ENCODE measurements around the gene RAPSN. TPM values are rescaled to one million over a fixed set of nuclear protein-coding genes. Genes with fewer than 3 reads are reported as not detected.

The RAPSN gene
- total RNA-seq, 4 donors from 2014 or later: 0.42 to 1.4 (median 0.70) TPM

DNA sequence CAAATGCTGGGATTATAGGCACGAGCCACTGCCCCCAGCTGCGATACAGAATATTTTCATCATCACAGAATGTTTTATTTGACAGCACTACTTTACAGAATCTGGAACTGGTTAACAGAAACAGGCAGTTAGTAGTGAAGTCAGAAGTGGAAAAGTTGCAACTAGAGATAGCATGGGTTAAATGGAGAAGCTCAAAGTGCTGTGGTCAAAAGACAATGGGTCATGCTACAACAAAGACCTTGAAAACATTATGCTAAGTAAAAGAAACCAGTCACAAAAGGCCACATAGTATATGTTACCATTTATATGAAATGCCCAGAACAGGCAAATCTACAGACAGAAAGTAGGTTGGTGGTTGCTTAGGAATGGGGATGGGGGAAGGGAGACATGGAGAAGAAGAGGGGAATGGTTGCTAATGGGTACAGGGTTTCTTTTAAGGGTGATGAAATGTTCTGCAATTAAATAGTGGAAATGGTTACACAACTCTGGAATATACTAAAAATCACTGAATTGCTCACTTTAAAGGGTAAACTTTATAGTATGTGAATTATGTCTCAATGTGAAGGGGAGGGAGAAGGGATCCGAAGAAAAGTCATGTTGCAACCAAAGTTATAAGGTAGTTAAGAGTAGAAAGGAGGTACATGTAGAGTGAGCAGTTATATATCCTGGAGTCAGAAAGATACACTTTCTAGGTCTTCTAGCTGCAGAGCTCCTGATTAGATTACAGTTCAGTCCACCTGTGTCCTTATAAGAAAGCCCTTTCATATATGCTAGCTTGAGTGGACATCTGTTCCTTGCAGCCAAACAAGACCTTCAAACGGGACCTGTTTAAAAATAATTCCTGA is 46.3 kb upstream of the RAPSN start:
- TF ChIP-seq POLR2A (IDR thresholded peaks at IDR 0.05; ENCODE audit: low read depth) (no peak), EP300 (IDR thresholded peaks at IDR 0.05) (no peak), POLR2AphosphoS5 (IDR thresholded peaks at IDR 0.05) (no peak)
- TF ChIP-seq, protein P1, sequence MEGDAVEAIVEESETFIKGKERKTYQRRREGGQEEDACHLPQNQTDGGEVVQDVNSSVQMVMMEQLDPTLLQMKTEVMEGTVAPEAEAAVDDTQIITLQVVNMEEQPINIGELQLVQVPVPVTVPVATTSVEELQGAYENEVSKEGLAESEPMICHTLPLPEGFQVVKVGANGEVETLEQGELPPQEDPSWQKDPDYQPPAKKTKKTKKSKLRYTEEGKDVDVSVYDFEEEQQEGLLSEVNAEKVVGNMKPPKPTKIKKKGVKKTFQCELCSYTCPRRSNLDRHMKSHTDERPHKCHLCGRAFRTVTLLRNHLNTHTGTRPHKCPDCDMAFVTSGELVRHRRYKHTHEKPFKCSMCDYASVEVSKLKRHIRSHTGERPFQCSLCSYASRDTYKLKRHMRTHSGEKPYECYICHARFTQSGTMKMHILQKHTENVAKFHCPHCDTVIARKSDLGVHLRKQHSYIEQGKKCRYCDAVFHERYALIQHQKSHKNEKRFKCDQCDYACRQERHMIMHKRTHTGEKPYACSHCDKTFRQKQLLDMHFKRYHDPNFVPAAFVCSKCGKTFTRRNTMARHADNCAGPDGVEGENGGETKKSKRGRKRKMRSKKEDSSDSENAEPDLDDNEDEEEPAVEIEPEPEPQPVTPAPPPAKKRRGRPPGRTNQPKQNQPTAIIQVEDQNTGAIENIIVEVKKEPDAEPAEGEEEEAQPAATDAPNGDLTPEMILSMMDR (IDR thresholded peaks at IDR 0.05): no peak
- Histone ChIP-seq H3K27me3 (no peaks in the 10 kb centered on the region), H3K4me3 (no peak overlapping the region), H3K36me3 (peaks cover 0 to 18% (median 7%) of the 10 kb centered on the region in 4 donors), H3K4me1 (peaks cover 33 to 77% (median 61%) of the 10 kb centered on the region in 4 donors), H3K9me3 (no peaks in the 10 kb centered on the region), H3K27ac (replicated peaks in 1 of 4) (no peak overlapping the region)
- intact Hi-C loops (cut with DNase I): no loop called here
- no peak for DNase-seq (ENCODE audit: extremely low spot score)
- 67% methylated on average over 4 of the region's 4 CpGs for WGBS

DNA sequence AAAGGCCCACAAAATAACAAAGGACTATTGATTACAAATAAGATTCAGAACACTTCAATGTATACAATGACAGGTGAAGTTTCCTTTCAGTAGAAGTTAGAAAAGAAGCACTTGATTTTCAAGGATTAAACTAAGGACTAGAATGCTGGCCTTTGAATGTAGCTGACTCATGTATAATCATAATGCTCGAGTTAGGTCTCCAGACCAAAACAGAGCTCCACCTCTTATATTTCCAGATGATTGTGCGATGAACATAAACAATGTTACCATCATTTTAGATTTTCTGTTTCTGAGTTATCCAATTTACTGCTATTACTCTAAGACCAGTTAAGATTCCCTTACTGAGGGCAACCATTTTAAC is 40.4 kb upstream of the RAPSN start:
- no peak for DNase-seq (ENCODE audit: extremely low spot score)
- intact Hi-C loops (cut with DNase I): no loop called here
- TF ChIP-seq POLR2A (IDR thresholded peaks at IDR 0.05; ENCODE audit: low read depth): no peak
- TF ChIP-seq, protein P1 (IDR thresholded peaks at IDR 0.05): no peak
- no peak for TF ChIP-seq POLR2AphosphoS5 (IDR thresholded peaks at IDR 0.05)
- TF ChIP-seq EP300 (IDR thresholded peaks at IDR 0.05): no peak
- Histone ChIP-seq H3K4me3 (no peak overlapping the region), H3K27ac (replicated peaks in 1 of 4) (peak overlapping the region in 1 of 4 donors; percentile 3), H3K4me1 (peaks cover 14 to 43% (median 25%) of the 10 kb centered on the region in 4 donors), H3K9me3 (no peaks in the 10 kb centered on the region), H3K36me3 (peaks cover 23 to 50% (median 37%) of the 10 kb centered on the region in 4 donors), H3K27me3 (no peaks in the 10 kb centered on the region)
- WGBS: 75% methylated on average over 2 of the region's 2 CpGs

DNA sequence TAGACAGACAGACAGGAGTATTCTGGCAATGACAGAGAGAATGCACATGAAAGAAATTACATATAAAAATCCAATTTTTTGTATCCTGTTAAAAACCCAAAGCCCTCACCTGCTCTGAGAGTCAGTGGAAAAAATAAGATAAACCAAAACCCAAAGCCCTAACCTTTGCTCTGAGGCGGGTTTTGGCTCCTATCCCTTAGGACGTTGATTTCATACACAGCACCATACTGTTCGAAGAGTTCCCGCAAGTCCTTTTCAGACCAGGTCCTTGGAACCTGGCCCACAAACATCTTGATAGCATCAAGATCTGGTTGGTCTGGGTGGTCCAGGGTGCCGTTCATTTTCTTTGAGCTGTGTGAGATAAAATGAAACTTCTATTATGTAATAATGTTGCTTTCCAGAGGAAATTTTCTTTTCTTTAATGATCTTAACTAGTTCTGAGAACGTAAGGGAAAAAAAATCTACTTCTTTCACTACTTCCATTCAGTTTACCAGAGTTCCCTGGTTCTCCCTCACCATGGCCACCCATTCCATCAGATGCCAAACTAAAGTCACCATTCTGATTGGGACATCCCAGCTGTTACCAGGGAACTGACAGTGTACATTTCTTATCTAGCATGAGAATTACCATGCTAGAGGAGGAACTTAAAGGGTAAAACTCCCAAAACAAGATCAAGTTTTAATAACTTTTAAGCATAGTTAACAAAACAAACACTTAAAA is 39.9 kb upstream of the RAPSN start:
- H3K4me3 ChIP-seq: no peak overlapping the region
- TF ChIP-seq EP300 (IDR thresholded peaks at IDR 0.05) (no peak), POLR2A (IDR thresholded peaks at IDR 0.05; ENCODE audit: low read depth) (no peak), POLR2AphosphoS5 (IDR thresholded peaks at IDR 0.05) (no peak)
- TF ChIP-seq, protein P1 (IDR thresholded peaks at IDR 0.05): no peak
- peaks cover 28 to 51% (median 40%) of the 10 kb centered on the region in 4 donors for H3K36me3 ChIP-seq
- H3K27me3 ChIP-seq: no peaks in the 10 kb centered on the region
- no peaks in the 10 kb centered on the region for H3K9me3 ChIP-seq
- no peak for DNase-seq (ENCODE audit: extremely low spot score)
- 71% methylated on average over 6 of the region's 6 CpGs for WGBS
- H3K4me1 ChIP-seq: peaks cover 14 to 37% (median 22%) of the 10 kb centered on the region in 4 donors
- H3K27ac ChIP-seq (replicated peaks in 1 of 4): peak overlapping the region in 1 of 4 donors; percentile 3
- intact Hi-C loops (cut with DNase I): no loop called here

DNA sequence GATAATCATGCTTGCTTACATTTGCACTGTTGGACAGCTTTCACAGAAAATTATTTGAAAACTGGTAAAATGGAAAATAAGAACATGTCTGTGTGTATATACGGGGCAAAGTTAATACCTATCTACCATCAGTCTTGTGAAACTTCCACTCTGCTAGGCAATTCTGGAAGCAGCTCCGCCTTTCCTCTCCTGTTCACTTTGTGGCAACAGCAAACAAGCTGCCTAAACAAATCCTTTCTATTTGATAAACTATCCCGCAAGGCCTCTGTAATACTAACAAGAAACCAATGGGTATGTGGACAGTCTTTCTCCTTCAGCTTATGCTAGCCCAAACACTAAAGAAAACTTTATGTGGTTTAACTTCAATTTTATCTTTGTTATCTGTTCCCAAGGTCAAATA is 39.2 kb upstream of the RAPSN start:
- no peak for DNase-seq (ENCODE audit: extremely low spot score)
- H3K27me3 ChIP-seq: no peaks in the 10 kb centered on the region
- H3K4me1 ChIP-seq: peaks cover 14 to 30% (median 22%) of the 10 kb centered on the region in 4 donors
- intact Hi-C loops (cut with DNase I): no loop called here
- TF ChIP-seq EP300 (IDR thresholded peaks at IDR 0.05) (no peak), POLR2A (IDR thresholded peaks at IDR 0.05; ENCODE audit: low read depth) (no peak), POLR2AphosphoS5 (IDR thresholded peaks at IDR 0.05) (no peak)
- TF ChIP-seq, protein P1 (IDR thresholded peaks at IDR 0.05): no peak
- H3K9me3 ChIP-seq: no peaks in the 10 kb centered on the region
- H3K27ac ChIP-seq (replicated peaks in 1 of 4): peak overlapping the region in 1 of 4 donors; percentile 1
- 77% methylated on average over 3 of the region's 3 CpGs for WGBS
- peaks cover 36 to 58% (median 47%) of the 10 kb centered on the region in 4 donors for H3K36me3 ChIP-seq
- no peak overlapping the region for H3K4me3 ChIP-seq

All from esophagus muscularis mucosa (tissue), 4 donors.